Colonic mucosa (tissue), 4 donors: Measurements from ENCODE around the gene PSMB5. TPM values are rescaled to one million over a fixed set of nuclear protein-coding genes. Genes with fewer than 3 reads are reported as not detected.

ENCODE experiments used
- DNase-seq: peaks from one replicate; pipeline ENCODE4 v3.0.0-alpha.2; 2020
- H3K27ac ChIP-seq: fragments of 200-600 bp; one replicate; pipeline ENCODE4 v1.8.0; 2021
- H3K27me3 ChIP-seq: fragments of 200-600 bp; one replicate; pipeline ENCODE4 v1.8.0; 2021
- H3K36me3 ChIP-seq: fragments of 200-600 bp; one replicate; pipeline ENCODE4 v1.8.0; 2021
- H3K4me1 ChIP-seq: fragments of 200-600 bp; one replicate; pipeline ENCODE4 v1.8.0; 2021; ENCODE audit warnings: mild to moderate bottlenecking
- H3K4me3 ChIP-seq: fragments of 200-600 bp; one replicate; pipeline ENCODE4 v1.8.0; 2021
- H3K9ac ChIP-seq, 2 donors: one replicate each; pipeline ENCODE4 v1.7.0; 2013; ENCODE audit warnings: control low read depth in 2 of 2, low read depth in 2 of 2, low read length in 2 of 2
- H3K9me3 ChIP-seq: fragments of 200-600 bp; one replicate; pipeline ENCODE4 v1.8.0; 2021
- intact Hi-C: fragments of 100-400 bp; cut with DNase I; formaldehyde crosslinking; loops from one replicate; pipeline ENCODE4 v1.14.1; 2022
- total RNA-seq, 2 donors: library from RNA; stranded (reverse); fragmentation: NEBNext Ultra II Directional in 1 of 2; extraction: Animal tissue kit (Norgen Biotek cat#: 25700) in 1 of 2; gene quantifications; one replicate each; pipeline ENCODE4 v1.2.1, GENCODE V29; 2021
- TF ChIP-seq, protein P1 (sequence below): fragments of 200-600 bp; IDR thresholded peaks from one replicate; pipeline ENCODE4 v1.8.0; 2022; ENCODE audit warnings: antibody characterized with exemption, mild to moderate bottlenecking
- donor health status: healthy.
- donor health status: DM: no; HTN: no; CAD: no.
- donor health status: DM: no; HTN: no; CAD: no.

Gene PSMB5
- total RNA-seq, 2 donors from 2014 or later, result 99.7 to 137 TPM

DNA sequence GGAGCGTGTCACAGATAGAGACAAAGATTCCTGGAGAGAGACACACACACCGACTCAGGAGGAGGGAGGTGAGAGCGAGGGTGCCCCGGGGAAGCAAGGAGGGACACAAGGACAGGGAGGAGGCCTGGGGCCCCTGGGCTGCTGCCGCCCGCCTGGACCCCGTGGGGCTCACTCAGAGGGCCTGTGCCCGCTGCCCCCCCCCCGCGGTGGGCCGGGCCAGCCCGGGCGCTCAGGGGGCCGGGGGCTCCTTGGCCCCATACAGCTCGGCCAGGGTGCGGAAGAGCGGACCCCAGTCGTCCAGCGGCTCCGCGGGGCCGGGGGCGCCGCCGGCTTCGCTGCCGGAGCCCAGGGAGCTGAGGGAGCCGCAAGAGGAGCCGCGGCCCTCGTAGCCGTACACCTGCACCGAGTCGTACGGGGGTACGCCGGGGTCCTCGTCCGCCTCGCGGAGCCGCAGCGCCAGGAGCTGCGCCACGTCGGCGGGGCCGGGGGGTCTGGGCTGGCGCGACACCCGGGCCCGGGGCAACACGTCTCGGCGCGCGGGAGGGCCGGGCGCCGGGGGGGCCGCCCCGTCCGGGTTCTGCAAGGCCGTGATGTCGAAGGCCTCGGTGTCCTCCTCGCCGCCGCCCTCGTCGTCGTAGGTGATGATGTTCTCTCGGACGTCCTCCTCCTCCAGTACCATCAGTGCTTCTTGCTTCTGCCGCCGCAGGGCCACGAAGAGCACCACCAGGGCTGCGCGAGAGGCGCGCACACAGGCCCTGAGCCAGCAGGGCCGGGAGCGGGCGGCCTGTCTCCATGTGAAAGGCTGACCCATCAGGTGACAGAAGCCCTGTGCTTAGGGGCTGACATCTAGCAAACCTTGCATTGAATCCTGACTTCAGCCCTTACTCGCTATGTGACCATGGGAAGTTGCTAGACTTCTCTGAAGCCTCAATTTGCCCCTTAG lies 13.3 kb upstream of the PSMB5 start:
- no peaks in the 10 kb centered on the region for H3K9me3 ChIP-seq
- TF ChIP-seq, protein P1, sequence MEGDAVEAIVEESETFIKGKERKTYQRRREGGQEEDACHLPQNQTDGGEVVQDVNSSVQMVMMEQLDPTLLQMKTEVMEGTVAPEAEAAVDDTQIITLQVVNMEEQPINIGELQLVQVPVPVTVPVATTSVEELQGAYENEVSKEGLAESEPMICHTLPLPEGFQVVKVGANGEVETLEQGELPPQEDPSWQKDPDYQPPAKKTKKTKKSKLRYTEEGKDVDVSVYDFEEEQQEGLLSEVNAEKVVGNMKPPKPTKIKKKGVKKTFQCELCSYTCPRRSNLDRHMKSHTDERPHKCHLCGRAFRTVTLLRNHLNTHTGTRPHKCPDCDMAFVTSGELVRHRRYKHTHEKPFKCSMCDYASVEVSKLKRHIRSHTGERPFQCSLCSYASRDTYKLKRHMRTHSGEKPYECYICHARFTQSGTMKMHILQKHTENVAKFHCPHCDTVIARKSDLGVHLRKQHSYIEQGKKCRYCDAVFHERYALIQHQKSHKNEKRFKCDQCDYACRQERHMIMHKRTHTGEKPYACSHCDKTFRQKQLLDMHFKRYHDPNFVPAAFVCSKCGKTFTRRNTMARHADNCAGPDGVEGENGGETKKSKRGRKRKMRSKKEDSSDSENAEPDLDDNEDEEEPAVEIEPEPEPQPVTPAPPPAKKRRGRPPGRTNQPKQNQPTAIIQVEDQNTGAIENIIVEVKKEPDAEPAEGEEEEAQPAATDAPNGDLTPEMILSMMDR, result no peak
- H3K4me1 ChIP-seq, result no peaks in the 10 kb centered on the region
- H3K36me3 ChIP-seq, result no peaks in the 10 kb centered on the region
- no peak for DNase-seq
- intact Hi-C loops, result no loop called here
- H3K27me3 ChIP-seq, result no peaks in the 10 kb centered on the region
- H3K9ac ChIP-seq, result no peak overlapping the region
- H3K27ac ChIP-seq, result no peak overlapping the region
- no peak overlapping the region for H3K4me3 ChIP-seq

DNA sequence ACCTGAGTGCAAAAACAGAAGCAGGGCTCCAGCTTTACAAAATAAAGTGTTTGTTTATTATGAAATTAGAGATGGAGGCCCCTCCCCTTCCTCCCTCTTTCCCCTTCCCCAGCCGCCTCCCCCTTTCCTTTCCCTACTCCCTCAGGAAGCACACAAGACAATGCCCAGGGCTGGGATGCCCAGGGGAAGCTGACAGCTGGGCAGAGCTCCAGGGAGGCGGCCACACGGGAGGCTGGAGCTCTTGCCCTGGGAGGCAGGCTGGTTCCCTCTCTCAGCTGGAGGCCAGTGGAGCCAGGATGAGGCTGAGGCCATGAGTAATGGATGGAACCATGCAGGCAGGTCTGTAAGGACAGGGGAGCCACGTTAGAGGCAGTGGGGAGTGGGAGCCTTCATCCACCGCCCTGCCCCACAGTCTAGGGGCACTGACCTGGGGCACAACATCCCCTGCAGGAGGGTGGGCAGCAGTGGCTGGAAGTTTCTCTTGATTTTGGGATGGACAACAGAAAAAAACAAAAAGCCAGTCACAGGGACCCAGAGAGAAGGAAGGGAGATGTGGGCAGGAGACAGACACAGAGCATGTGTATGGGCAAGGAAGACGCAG lies 12.4 kb upstream of the PSMB5 start:
- Histone ChIP-seq H3K4me1 (no peaks in the 10 kb centered on the region), H3K27me3 (no peaks in the 10 kb centered on the region), H3K9ac (no peak overlapping the region), H3K9me3 (no peaks in the 10 kb centered on the region), H3K36me3 (no peaks in the 10 kb centered on the region), H3K4me3 (no peak overlapping the region), H3K27ac (no peak overlapping the region)
- DNase-seq, result no peak
- intact Hi-C loops, result no loop called here
- TF ChIP-seq, protein P1, result no peak

DNA sequence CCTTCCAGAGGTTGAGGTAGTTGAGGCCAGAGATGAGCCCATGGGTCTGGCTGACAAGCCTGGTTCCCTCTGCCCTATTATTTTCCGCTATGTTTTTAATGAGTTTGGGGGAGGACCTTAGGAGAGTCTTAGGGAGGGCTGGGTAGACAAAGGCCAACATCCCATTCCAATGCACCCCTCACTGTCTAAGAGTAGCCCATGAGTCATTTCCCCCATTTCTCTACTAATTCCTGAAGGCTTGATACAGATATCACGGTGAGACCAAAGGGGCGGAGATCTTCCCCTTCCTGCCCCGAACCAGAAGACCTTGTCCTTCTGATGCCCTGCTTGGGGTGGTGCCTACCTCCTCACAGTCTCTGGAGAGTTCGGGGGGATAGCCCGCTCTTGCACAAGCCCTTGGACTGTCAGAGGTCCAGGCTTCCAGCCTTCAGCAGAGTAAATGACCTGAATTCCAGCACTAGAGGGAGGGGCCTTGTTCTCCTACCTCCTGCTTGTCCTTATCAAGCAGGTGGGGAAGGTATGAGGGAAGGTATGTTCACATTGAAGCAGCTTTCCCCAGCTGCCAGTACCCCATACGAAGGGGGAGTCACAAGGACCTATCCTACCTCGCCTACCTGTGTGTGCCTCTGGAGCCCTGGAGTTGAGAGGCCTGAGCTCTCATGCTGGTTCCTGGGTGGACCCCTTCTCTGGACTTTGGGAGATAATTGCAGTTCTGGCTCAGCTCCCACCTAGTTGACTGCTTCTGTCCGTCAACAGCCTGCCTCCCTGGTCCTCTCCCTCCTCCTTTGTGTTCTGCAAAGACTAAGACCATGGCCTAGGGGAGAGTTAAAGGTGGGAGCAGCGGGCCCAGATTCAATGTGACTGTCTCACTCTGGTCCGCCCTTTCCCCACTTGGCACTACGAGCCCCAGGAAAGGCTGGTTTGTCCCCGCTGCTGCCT lies 11.0 kb upstream of the PSMB5 start:
- H3K4me1 ChIP-seq, result no peaks in the 10 kb centered on the region
- H3K4me3 ChIP-seq, result no peak overlapping the region
- no peak overlapping the region for H3K9ac ChIP-seq
- DNase-seq, result no peak
- intact Hi-C loops, result no loop called here
- no peaks in the 10 kb centered on the region for H3K36me3 ChIP-seq
- H3K27me3 ChIP-seq, result no peaks in the 10 kb centered on the region
- TF ChIP-seq, protein P1, result no peak
- H3K27ac ChIP-seq, result no peak overlapping the region
- H3K9me3 ChIP-seq, result no peaks in the 10 kb centered on the region

DNA sequence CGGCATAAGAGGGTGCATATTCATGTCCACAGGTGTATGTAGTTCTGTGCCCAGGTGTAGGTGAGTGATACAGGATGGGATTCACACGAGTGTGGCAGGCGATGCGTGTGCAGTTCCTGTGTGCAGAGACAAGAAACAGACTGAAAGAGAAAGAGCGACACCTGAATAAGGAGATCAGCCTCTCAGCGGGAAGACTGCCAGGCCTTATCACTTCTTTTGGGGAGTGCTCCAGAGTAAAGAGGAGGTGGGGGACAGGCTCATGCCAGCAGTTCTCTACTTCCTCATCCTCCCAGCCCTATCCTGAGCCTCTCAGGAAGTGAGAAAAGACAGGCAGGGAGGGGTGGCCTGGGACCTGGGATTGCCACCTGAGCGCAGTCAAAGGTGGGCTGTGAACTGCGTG lies 10.1 kb upstream of the PSMB5 start:
- Histone ChIP-seq H3K9ac (no peak overlapping the region), H3K9me3 (no peaks in the 10 kb centered on the region), H3K4me1 (no peaks in the 10 kb centered on the region), H3K36me3 (no peaks in the 10 kb centered on the region), H3K4me3 (no peak overlapping the region), H3K27me3 (no peaks in the 10 kb centered on the region), H3K27ac (no peak overlapping the region)
- intact Hi-C loops, result no loop called here
- no peak for DNase-seq
- TF ChIP-seq, protein P1, result no peak

DNA sequence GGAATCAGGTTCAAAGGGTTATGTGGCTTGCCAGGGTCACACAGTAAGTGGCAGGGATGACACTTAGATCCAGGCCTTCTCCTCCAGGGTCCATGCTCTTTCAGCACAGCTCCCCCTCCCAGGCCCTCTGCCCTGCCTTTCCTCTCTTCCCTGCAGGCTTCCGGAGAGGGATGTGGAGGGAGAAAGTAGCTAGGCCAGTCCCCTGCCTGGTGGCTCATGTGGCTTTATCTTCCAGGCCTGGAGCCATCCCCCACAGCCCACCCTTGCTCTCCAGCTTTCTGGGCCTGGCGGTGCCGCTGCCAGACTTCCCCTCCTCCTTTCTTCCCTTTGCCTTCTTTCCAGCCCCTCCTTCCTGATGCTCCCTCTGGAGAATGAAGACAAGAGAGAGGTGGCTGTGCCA lies 9.1 kb upstream of the PSMB5 start:
- H3K36me3 ChIP-seq, result no peaks in the 10 kb centered on the region
- DNase-seq, result no peak
- H3K9ac ChIP-seq, result no peak overlapping the region
- intact Hi-C loops, result no loop called here
- H3K4me3 ChIP-seq, result no peak overlapping the region
- no peak overlapping the region for H3K27ac ChIP-seq
- H3K4me1 ChIP-seq, result no peaks in the 10 kb centered on the region
- H3K9me3 ChIP-seq, result no peaks in the 10 kb centered on the region
- H3K27me3 ChIP-seq, result no peaks in the 10 kb centered on the region
- TF ChIP-seq, protein P1, result no peak
